ENCODE data around the gene GPSM3. TPM values are rescaled to one million over a fixed set of nuclear protein-coding genes. Genes with fewer than 3 reads are reported as not detected.

GPSM3 gene
- total RNA-seq, 1 donor from 2014 or later = 4.5 TPM

GRCh38 chr6:32215617-32216016, 23.2 kb upstream of the GPSM3 start:
- no peaks in the 10 kb centered on the region for H3K4me1 Mint-ChIP-seq
- Histone ChIP-seq H3K9me3 (ENCODE audit: low read depth) (no peaks in the 10 kb centered on the region), H3K4me2 (no peak overlapping the region), H3K9ac (no peak overlapping the region), H3K27ac (no peak overlapping the region), H3F3A (ENCODE audit: low read depth) (no peaks in the 10 kb centered on the region), H4K20me1 (ENCODE audit: low read depth) (no peaks in the 10 kb centered on the region), H3K36me3 (no peaks in the 10 kb centered on the region), H2AFZ (replicated peaks) (no peak overlapping the region), H3K4me1 (no peaks in the 10 kb centered on the region), H3K27me3 (no peaks in the 10 kb centered on the region), H3K79me2 (ENCODE audit: low read depth) (no peaks in the 10 kb centered on the region), H3K4me3 (no peak overlapping the region)
- no peaks in the 10 kb centered on the region for H3K9me3 Mint-ChIP-seq
- H3K27me3 Mint-ChIP-seq (ENCODE audit: insufficient read depth, low read depth) = peaks cover 12% of the 10 kb centered on the region
- no peak overlapping the region for H3K27ac Mint-ChIP-seq
- no peak overlapping the region for H3K4me3 Mint-ChIP-seq
- TF ChIP-seq EZH2phosphoT487 (IDR thresholded peaks at IDR 0.05) (no peak), CTCF (IDR thresholded peaks at IDR 0.05) (no peak), EZH2 (IDR thresholded peaks at IDR 0.05) (no peak)
- H3K36me3 Mint-ChIP-seq = no peaks in the 10 kb centered on the region
- no peak for DNase-seq (ENCODE audit: low spot score)

DNA sequence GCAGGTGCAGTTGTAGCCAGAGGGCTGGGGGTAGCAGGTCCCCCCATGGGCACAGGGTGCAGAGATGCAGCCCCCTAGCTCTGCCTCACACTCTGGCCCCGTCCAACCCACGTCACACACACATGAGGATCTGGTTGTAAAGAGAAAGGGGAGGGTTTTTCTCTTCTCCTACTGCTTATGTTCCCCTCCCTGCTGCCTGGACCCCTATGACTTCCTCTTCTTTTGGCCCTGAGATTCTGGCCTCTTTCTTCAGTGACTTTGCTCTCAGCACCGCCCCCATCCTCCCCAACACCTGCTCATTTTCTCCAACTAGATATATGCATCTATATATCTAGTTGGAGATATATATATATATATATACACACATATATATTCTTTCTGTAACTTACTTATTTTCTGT, 21.7 kb upstream of the GPSM3 start:
- Histone ChIP-seq H3K4me1 (no peaks in the 10 kb centered on the region), H3K4me2 (no peak overlapping the region), H3K36me3 (no peaks in the 10 kb centered on the region), H3K4me3 (no peak overlapping the region), H3K9ac (no peak overlapping the region), H3K79me2 (ENCODE audit: low read depth) (no peaks in the 10 kb centered on the region), H3F3A (ENCODE audit: low read depth) (no peaks in the 10 kb centered on the region), H3K27ac (no peak overlapping the region), H4K20me1 (ENCODE audit: low read depth) (no peaks in the 10 kb centered on the region), H3K27me3 (no peaks in the 10 kb centered on the region), H3K9me3 (ENCODE audit: low read depth) (no peaks in the 10 kb centered on the region), H2AFZ (replicated peaks) (no peak overlapping the region)
- no peaks in the 10 kb centered on the region for H3K36me3 Mint-ChIP-seq
- H3K4me1 Mint-ChIP-seq = no peaks in the 10 kb centered on the region
- H3K27me3 Mint-ChIP-seq (ENCODE audit: insufficient read depth, low read depth) = peaks cover 14% of the 10 kb centered on the region
- H3K4me3 Mint-ChIP-seq = no peak overlapping the region
- DNase-seq (ENCODE audit: low spot score) = no peak
- H3K27ac Mint-ChIP-seq = no peak overlapping the region
- no peaks in the 10 kb centered on the region for H3K9me3 Mint-ChIP-seq
- no peak for TF ChIP-seq EZH2phosphoT487 (IDR thresholded peaks at IDR 0.05)
- TF ChIP-seq CTCF (IDR thresholded peaks at IDR 0.05) = no peak
- no peak for TF ChIP-seq EZH2 (IDR thresholded peaks at IDR 0.05)

GRCh38 chr6:32213649-32214048, 21.2 kb upstream of the GPSM3 start:
- Histone ChIP-seq H3K27ac (no peak overlapping the region), H3K9ac (no peak overlapping the region), H3K4me3 (no peak overlapping the region), H2AFZ (replicated peaks) (no peak overlapping the region), H3K9me3 (ENCODE audit: low read depth) (no peaks in the 10 kb centered on the region), H3K4me1 (no peaks in the 10 kb centered on the region), H3K79me2 (ENCODE audit: low read depth) (no peaks in the 10 kb centered on the region), H3K27me3 (no peaks in the 10 kb centered on the region), H3K36me3 (no peaks in the 10 kb centered on the region), H3K4me2 (no peak overlapping the region), H3F3A (ENCODE audit: low read depth) (no peaks in the 10 kb centered on the region), H4K20me1 (ENCODE audit: low read depth) (no peaks in the 10 kb centered on the region)
- Mint-ChIP-seq H3K27me3 (ENCODE audit: insufficient read depth, low read depth) (peaks cover 17% of the 10 kb centered on the region), H3K36me3 (no peaks in the 10 kb centered on the region), H3K27ac (no peak overlapping the region), H3K4me3 (no peak overlapping the region), H3K9me3 (no peaks in the 10 kb centered on the region), H3K4me1 (no peaks in the 10 kb centered on the region)
- DNase-seq (ENCODE audit: low spot score) = no peak
- TF ChIP-seq EZH2 (IDR thresholded peaks at IDR 0.05) (no peak), EZH2phosphoT487 (IDR thresholded peaks at IDR 0.05) (no peak), CTCF (IDR thresholded peaks at IDR 0.05) (no peak)

Measured in neural progenitor cell (in vitro differentiated cells).